Osteocyte (in vitro differentiated cells): ENCODE measurements around the gene TPO. TPM values are rescaled to one million over a fixed set of nuclear protein-coding genes. Genes with fewer than 3 reads are reported as not detected.

ENCODE experiments used
- DNase-seq: peaks from one replicate; pipeline ENCODE4 v3.0.0; 2021; ENCODE audit warnings: mixed read lengths; ENCODE audit not compliant: unreplicated experiment; ENCODE audit errors: extremely low spot score
- H3K27ac Mint-ChIP-seq: one replicate; pipeline ENCODE4 v1.8.0; 2021; ENCODE audit warnings: mild to moderate bottlenecking, mixed read lengths; ENCODE audit not compliant: unreplicated experiment
- H3K27me3 Mint-ChIP-seq: one replicate; pipeline ENCODE4 v1.8.0; 2021; ENCODE audit warnings: mixed read lengths; ENCODE audit not compliant: unreplicated experiment
- H3K36me3 Mint-ChIP-seq: one replicate; pipeline ENCODE4 v1.8.0; 2021; ENCODE audit warnings: mixed read lengths; ENCODE audit not compliant: unreplicated experiment
- H3K4me1 Mint-ChIP-seq: one replicate; pipeline ENCODE4 v1.8.0; 2021; ENCODE audit warnings: mixed read lengths; ENCODE audit not compliant: unreplicated experiment
- H3K4me3 Mint-ChIP-seq: one replicate; pipeline ENCODE4 v1.8.0; 2021; ENCODE audit warnings: mild to moderate bottlenecking, moderate library complexity, mixed read lengths; ENCODE audit not compliant: unreplicated experiment
- H3K9me3 Mint-ChIP-seq: one replicate; pipeline ENCODE4 v1.8.0; 2021; ENCODE audit warnings: mixed read lengths; ENCODE audit not compliant: unreplicated experiment
- total RNA-seq: library from RNA; stranded (reverse); gene quantifications from 2 replicates; pipeline ENCODE4 v1.2.1, GENCODE V29; 2021
- TF ChIP-seq, protein P1 (sequence below): fragments of 200-600 bp; sonication (generic); IDR thresholded peaks from 2 replicates; pipeline ENCODE4 v1.5.0; 2021; ENCODE audit warnings: antibody characterized with exemption, mild to moderate bottlenecking, moderate library complexity

Gene TPO
- total RNA-seq, 1 donor from 2014 or later = not detected

- no peak for DNase-seq
- peaks cover 6% of the 10 kb centered on the region for H3K27me3 Mint-ChIP-seq
- H3K27ac Mint-ChIP-seq = no peak overlapping the region
- H3K4me1 Mint-ChIP-seq = no peaks in the 10 kb centered on the region
- TF ChIP-seq, protein P1, sequence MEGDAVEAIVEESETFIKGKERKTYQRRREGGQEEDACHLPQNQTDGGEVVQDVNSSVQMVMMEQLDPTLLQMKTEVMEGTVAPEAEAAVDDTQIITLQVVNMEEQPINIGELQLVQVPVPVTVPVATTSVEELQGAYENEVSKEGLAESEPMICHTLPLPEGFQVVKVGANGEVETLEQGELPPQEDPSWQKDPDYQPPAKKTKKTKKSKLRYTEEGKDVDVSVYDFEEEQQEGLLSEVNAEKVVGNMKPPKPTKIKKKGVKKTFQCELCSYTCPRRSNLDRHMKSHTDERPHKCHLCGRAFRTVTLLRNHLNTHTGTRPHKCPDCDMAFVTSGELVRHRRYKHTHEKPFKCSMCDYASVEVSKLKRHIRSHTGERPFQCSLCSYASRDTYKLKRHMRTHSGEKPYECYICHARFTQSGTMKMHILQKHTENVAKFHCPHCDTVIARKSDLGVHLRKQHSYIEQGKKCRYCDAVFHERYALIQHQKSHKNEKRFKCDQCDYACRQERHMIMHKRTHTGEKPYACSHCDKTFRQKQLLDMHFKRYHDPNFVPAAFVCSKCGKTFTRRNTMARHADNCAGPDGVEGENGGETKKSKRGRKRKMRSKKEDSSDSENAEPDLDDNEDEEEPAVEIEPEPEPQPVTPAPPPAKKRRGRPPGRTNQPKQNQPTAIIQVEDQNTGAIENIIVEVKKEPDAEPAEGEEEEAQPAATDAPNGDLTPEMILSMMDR = no peak
- no peaks in the 10 kb centered on the region for H3K9me3 Mint-ChIP-seq
- no peaks in the 10 kb centered on the region for H3K36me3 Mint-ChIP-seq
- no peak overlapping the region for H3K4me3 Mint-ChIP-seq
These were observed 105.7 kb downstream of the TPO start for GRCh38 chr2:1518867-1519530.

DNA sequence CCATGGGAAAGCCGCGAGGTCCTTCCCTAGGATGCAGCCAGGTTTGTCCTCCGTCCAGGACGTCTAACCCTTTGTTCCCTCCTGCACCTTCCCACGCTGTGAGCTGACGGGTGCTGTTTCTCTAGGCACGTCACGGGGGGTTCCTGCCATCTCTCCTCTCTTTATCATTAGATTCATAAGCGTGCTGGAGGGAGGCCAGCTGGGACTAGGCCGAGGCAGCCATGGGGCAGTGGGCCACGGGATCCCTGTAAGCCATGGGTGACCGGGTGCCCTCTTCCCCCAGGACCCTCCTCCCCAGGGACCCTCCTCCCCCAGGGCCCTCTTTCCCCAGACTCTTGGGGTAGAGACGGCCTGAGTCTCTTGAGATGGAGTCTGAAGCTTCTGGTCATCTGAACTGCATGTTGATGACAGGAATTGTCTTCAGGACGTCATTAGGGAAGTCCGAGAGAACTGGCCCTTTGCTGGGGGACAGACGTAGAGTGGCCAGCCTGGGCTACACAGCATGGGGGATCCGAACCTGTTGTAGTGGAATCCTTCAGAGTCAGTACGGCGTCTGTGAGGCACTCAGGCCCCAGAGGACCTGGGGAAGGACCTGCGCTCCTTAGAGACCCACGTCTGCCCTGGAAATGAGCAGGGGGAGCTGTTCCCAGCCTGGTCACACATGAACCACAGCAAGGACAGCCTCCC lies 108.1 kb downstream of the TPO start:
- H3K27me3 Mint-ChIP-seq = peaks cover 6% of the 10 kb centered on the region
- no peak overlapping the region for H3K27ac Mint-ChIP-seq
- H3K4me3 Mint-ChIP-seq = no peak overlapping the region
- no peaks in the 10 kb centered on the region for H3K9me3 Mint-ChIP-seq
- H3K4me1 Mint-ChIP-seq = no peaks in the 10 kb centered on the region
- no peak for DNase-seq
- H3K36me3 Mint-ChIP-seq = no peaks in the 10 kb centered on the region
- TF ChIP-seq, protein P1 = no peak

- Mint-ChIP-seq H3K9me3 (no peaks in the 10 kb centered on the region), H3K27me3 (peaks cover 6% of the 10 kb centered on the region), H3K27ac (no peak overlapping the region), H3K4me1 (no peaks in the 10 kb centered on the region), H3K4me3 (no peak overlapping the region), H3K36me3 (no peaks in the 10 kb centered on the region)
- TF ChIP-seq, protein P1 = no peak
- DNase-seq = no peak
These were observed 108.9 kb downstream of the TPO start for GRCh38 chr2:1521878-1522830.

DNA sequence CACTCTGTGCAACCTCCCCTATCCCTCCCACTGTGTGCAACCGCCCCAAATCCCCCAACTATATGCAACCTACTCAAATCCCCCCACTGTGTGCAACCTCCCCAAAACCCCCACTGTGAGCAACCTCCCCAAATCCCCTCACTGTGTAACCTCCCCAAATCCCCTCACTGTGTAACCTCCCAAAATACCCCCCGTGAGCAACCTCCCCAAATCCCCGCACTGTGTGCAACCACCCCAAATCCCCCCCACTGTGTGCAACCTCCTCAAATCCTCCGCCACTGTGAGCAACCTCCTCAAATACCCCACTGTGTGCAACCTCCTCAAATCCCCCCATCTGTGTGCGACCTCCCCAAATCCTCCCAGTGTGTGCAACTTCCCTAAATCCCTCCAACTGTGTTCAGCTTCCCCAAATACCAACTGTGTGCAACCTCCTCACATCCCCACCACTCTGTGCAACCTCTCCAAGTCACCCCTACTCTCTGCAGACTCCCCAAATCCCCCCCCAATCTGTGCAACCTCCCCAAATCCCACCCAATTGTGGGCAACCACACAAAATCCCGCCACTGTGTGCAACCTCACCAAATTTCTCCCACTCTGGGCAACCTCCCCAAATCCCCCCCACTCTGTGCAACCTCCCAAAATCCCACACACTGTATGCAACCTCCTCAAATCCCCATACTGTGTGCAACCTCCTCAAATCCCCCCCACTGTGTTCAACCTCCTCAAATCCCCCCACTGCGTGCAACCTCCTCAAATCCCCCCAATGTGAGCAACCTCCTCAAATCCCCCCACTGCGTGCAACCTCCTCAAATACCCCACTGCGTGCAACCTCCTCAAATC lies 114.1 kb downstream of the TPO start:
- H3K36me3 Mint-ChIP-seq = no peaks in the 10 kb centered on the region
- TF ChIP-seq, protein P1 = no peak
- no peak overlapping the region for H3K27ac Mint-ChIP-seq
- no peaks in the 10 kb centered on the region for H3K4me1 Mint-ChIP-seq
- H3K27me3 Mint-ChIP-seq = no peaks in the 10 kb centered on the region
- no peak for DNase-seq
- H3K9me3 Mint-ChIP-seq = no peaks in the 10 kb centered on the region
- H3K4me3 Mint-ChIP-seq = no peak overlapping the region
